Activated CD4-positive, alpha-beta T cell treated with anti-CD3 and anti-CD28 coated beads, Interleukin-2, amount 10 ng/mL, durations not matched to agents 24 days and 14 days (primary cell): ENCODE measurements around the gene LYPLA2. TPM values are rescaled to one million over a fixed set of nuclear protein-coding genes. Genes with fewer than 3 reads are reported as not detected.
A peak's percentile ranks its signal among the peaks of the same experiment; 100 is the strongest.
"Not testable (repeated sequence)": the region's sequence is repeated elsewhere in the genome, so short reads cannot be mapped to it uniquely, and the experiment has no call there.

Source experiments
- DNase-seq: peaks from one replicate; pipeline ENCODE4 v3.0.0; 2022
- H3K27ac Mint-ChIP-seq: one replicate; pipeline ENCODE4 v1.8.0; 2022; ENCODE audit warnings: mild to moderate bottlenecking, mixed read lengths
- H3K27me3 Mint-ChIP-seq: one replicate; pipeline ENCODE4 v1.8.0; 2022; ENCODE audit warnings: mixed read lengths
- H3K36me3 Mint-ChIP-seq: one replicate; pipeline ENCODE4 v1.8.0; 2022; ENCODE audit warnings: low read depth, mild to moderate bottlenecking, mixed read lengths
- H3K4me1 Mint-ChIP-seq: one replicate; pipeline ENCODE4 v1.8.0; 2021; ENCODE audit warnings: mixed read lengths
- H3K4me3 Mint-ChIP-seq: one replicate; pipeline ENCODE4 v1.8.0; 2022; ENCODE audit warnings: mild to moderate bottlenecking, moderate library complexity, mixed read lengths
- H3K9me3 Mint-ChIP-seq: one replicate; pipeline ENCODE4 v1.8.0; 2021; ENCODE audit warnings: mixed read lengths
- intact Hi-C: fragments of 100-400 bp; cut with micrococcal nuclease; formaldehyde crosslinking; loops from one replicate; pipeline ENCODE4 v1.15.1; 2023
- total RNA-seq: library from RNA; stranded (reverse); gene quantifications from 2 replicates; pipeline ENCODE4 v1.2.3, GENCODE V29; 2022

LYPLA2 gene
- total RNA-seq, 1 donor from 2014 or later: 92.4 TPM

GRCh38 chr1:23816906-23817305 is 26.0 kb downstream of the LYPLA2 start:
- H3K4me3 Mint-ChIP-seq: no peak overlapping the region
- peaks cover 20% of the 10 kb centered on the region for H3K36me3 Mint-ChIP-seq
- DNase-seq: no peak
- no peak overlapping the region for H3K27ac Mint-ChIP-seq
- H3K27me3 Mint-ChIP-seq: no peaks in the 10 kb centered on the region
- H3K4me1 Mint-ChIP-seq: no peaks in the 10 kb centered on the region
- intact Hi-C loops: no loop called here
- no peaks in the 10 kb centered on the region for H3K9me3 Mint-ChIP-seq

GRCh38 chr1:23817633-23818032 is 26.7 kb downstream of the LYPLA2 start:
- intact Hi-C loops: no loop called here
- H3K27ac Mint-ChIP-seq: no peak overlapping the region
- no peaks in the 10 kb centered on the region for H3K4me1 Mint-ChIP-seq

GRCh38 chr1:23823767-23824166 is 32.8 kb downstream of the LYPLA2 start:
- H3K36me3 Mint-ChIP-seq: peaks cover 2% of the 10 kb centered on the region
- H3K27ac Mint-ChIP-seq: no peak overlapping the region
- peak overlapping the region; percentile 95 for H3K4me3 Mint-ChIP-seq
- intact Hi-C loops: no loop called here
- peaks cover 16% of the 10 kb centered on the region for H3K4me1 Mint-ChIP-seq
- H3K27me3 Mint-ChIP-seq: peaks cover 5% of the 10 kb centered on the region
- DNase-seq: no peak
- no peaks in the 10 kb centered on the region for H3K9me3 Mint-ChIP-seq

More at GRCh38 chr1:23817633-23818032, 26.7 kb downstream of the LYPLA2 start:
- Mint-ChIP-seq H3K27me3 (no peaks in the 10 kb centered on the region), H3K4me3 (no peak overlapping the region), H3K9me3 (no peaks in the 10 kb centered on the region), H3K36me3 (peaks cover 15% of the 10 kb centered on the region)
- DNase-seq: no peak

- peaks cover 16% of the 10 kb centered on the region for H3K4me1 Mint-ChIP-seq
- peak overlapping the region; percentile 91 for H3K27ac Mint-ChIP-seq
- peak overlapping the region; percentile 95 for H3K4me3 Mint-ChIP-seq
- DNase-seq: no peak
- intact Hi-C loops: loop anchor here (1.0 kb wide), 2 partner anchors 44 to 135 kb away; partner anchors contain the start of genes FUCA1 and PNRC2
- H3K36me3 Mint-ChIP-seq: peaks cover 2% of the 10 kb centered on the region
- no peaks in the 10 kb centered on the region for H3K9me3 Mint-ChIP-seq
- H3K27me3 Mint-ChIP-seq: peaks cover 6% of the 10 kb centered on the region
Observed at GRCh38 chr1:23824711-23825075, 33.7 kb downstream of the LYPLA2 start.

GRCh38 chr1:23825076-23825761 is 34.3 kb downstream of the LYPLA2 start, which contains the start of gene HMGCL:
Gene HMGCL, minus strand, starts transcription at chr1:23825429. Its CDS starts 14 bp downstream, at chr1:23825415.
- intact Hi-C loops: loop anchor here (1.0 kb wide), 2 partner anchors 43 to 134 kb away; partner anchors contain the start of genes FUCA1 and PNRC2
- peak within 1 kb of the TSS; percentile 91 for H3K27ac Mint-ChIP-seq
- H3K36me3 Mint-ChIP-seq: peaks cover 2% of the 10 kb centered on the region

GRCh38 chr1:23825762-23826522 is 35.0 kb downstream of the LYPLA2 start:
- peak; percentile 62 for DNase-seq
- peak overlapping the region; percentile 95 for H3K4me3 Mint-ChIP-seq
- H3K9me3 Mint-ChIP-seq: no peaks in the 10 kb centered on the region
- peaks cover 6% of the 10 kb centered on the region for H3K27me3 Mint-ChIP-seq
- intact Hi-C loops: loop anchor here (1.0 kb wide), 2 partner anchors 42 to 133 kb away; partner anchors contain the start of genes FUCA1 and PNRC2
- peaks cover 18% of the 10 kb centered on the region for H3K4me1 Mint-ChIP-seq
- peak overlapping the region; percentile 91 for H3K27ac Mint-ChIP-seq
- no peaks in the 10 kb centered on the region for H3K36me3 Mint-ChIP-seq

More at GRCh38 chr1:23825076-23825761, 34.3 kb downstream of the LYPLA2 start, which contains the start of gene HMGCL:
- Mint-ChIP-seq H3K27me3 (peaks cover 6% of the 10 kb centered on the region), H3K9me3 (no peaks in the 10 kb centered on the region), H3K4me3 (peak within 1 kb of the TSS; percentile 95), H3K4me1 (peaks cover 16% of the 10 kb centered on the region)
- peak; percentile 96 for DNase-seq

- H3K9me3 Mint-ChIP-seq, H3K27me3 Mint-ChIP-seq, H3K27ac Mint-ChIP-seq, DNase-seq, H3K36me3 Mint-ChIP-seq, H3K4me3 Mint-ChIP-seq, intact Hi-C loops: not testable (repeated sequence)
- peaks cover 18% of the 10 kb centered on the region for H3K4me1 Mint-ChIP-seq
Observed at GRCh38 chr1:23826590-23826989, 35.6 kb downstream of the LYPLA2 start.

GRCh38 chr1:23827717-23828116 is 36.8 kb downstream of the LYPLA2 start:
- peaks cover 10% of the 10 kb centered on the region for H3K27me3 Mint-ChIP-seq

GRCh38 chr1:23834156-23834555 is 43.2 kb downstream of the LYPLA2 start:
- H3K4me3 Mint-ChIP-seq, H3K27ac Mint-ChIP-seq, DNase-seq, H3K9me3 Mint-ChIP-seq, intact Hi-C loops, H3K36me3 Mint-ChIP-seq: not testable (repeated sequence)
- H3K4me1 Mint-ChIP-seq: peaks cover 16% of the 10 kb centered on the region
- H3K27me3 Mint-ChIP-seq: peaks cover 11% of the 10 kb centered on the region

More at GRCh38 chr1:23827717-23828116, 36.8 kb downstream of the LYPLA2 start:
- Mint-ChIP-seq H3K9me3 (no peaks in the 10 kb centered on the region), H3K4me3 (no peak overlapping the region), H3K36me3 (no peaks in the 10 kb centered on the region), H3K4me1 (peaks cover 18% of the 10 kb centered on the region), H3K27ac (no peak overlapping the region)
- DNase-seq: no peak
- intact Hi-C loops: no loop called here

- H3K9me3 Mint-ChIP-seq: no peaks in the 10 kb centered on the region
- no peak for DNase-seq
- no peaks in the 10 kb centered on the region for H3K36me3 Mint-ChIP-seq
- peaks cover 9% of the 10 kb centered on the region for H3K27me3 Mint-ChIP-seq
- H3K4me1 Mint-ChIP-seq: peaks cover 13% of the 10 kb centered on the region
- intact Hi-C loops: no loop called here
- no peak overlapping the region for H3K27ac Mint-ChIP-seq
- H3K4me3 Mint-ChIP-seq: no peak overlapping the region
Observed at GRCh38 chr1:23836037-23836436, 45.1 kb downstream of the LYPLA2 start.

GRCh38 chr1:23837908-23838307 is 47.0 kb downstream of the LYPLA2 start:
- DNase-seq: peak; percentile 59
- no peak overlapping the region for H3K27ac Mint-ChIP-seq

GRCh38 chr1:23838401-23838866 is 47.5 kb downstream of the LYPLA2 start:
- intact Hi-C loops: no loop called here
- Mint-ChIP-seq H3K36me3 (no peaks in the 10 kb centered on the region), H3K9me3 (no peaks in the 10 kb centered on the region), H3K27ac (no peak overlapping the region), H3K4me1 (peaks cover 13% of the 10 kb centered on the region), H3K27me3 (peaks cover 13% of the 10 kb centered on the region), H3K4me3 (peak overlapping the region; percentile 84)
- peak; percentile 90 for DNase-seq

More at GRCh38 chr1:23837908-23838307, 47.0 kb downstream of the LYPLA2 start:
- Mint-ChIP-seq H3K9me3 (no peaks in the 10 kb centered on the region), H3K36me3 (no peaks in the 10 kb centered on the region), H3K4me1 (peaks cover 13% of the 10 kb centered on the region), H3K27me3 (peaks cover 13% of the 10 kb centered on the region), H3K4me3 (peak overlapping the region; percentile 84)
- intact Hi-C loops: no loop called here

- H3K9me3 Mint-ChIP-seq: no peaks in the 10 kb centered on the region
- no peak overlapping the region for H3K27ac Mint-ChIP-seq
- intact Hi-C loops: no loop called here
- peaks cover under 1% of the 10 kb centered on the region for H3K4me1 Mint-ChIP-seq
- H3K27me3 Mint-ChIP-seq: peaks cover 7% of the 10 kb centered on the region
- H3K36me3 Mint-ChIP-seq: peaks cover 21% of the 10 kb centered on the region
- no peak overlapping the region for H3K4me3 Mint-ChIP-seq
- no peak for DNase-seq
Observed at GRCh38 chr1:23843644-23844043, 52.7 kb downstream of the LYPLA2 start.
